HG02610 (cell line): ENCODE data around the gene CKS1B.

ENCODE experiments used
- ATAC-seq: cut with Tn5 transposase; IDR thresholded peaks from one replicate; pipeline ENCODE4 v1.9.1; 2021; ENCODE audit warnings: mild to moderate bottlenecking, moderate library complexity; ENCODE audit not compliant: unreplicated experiment

The CKS1B gene

DNA sequence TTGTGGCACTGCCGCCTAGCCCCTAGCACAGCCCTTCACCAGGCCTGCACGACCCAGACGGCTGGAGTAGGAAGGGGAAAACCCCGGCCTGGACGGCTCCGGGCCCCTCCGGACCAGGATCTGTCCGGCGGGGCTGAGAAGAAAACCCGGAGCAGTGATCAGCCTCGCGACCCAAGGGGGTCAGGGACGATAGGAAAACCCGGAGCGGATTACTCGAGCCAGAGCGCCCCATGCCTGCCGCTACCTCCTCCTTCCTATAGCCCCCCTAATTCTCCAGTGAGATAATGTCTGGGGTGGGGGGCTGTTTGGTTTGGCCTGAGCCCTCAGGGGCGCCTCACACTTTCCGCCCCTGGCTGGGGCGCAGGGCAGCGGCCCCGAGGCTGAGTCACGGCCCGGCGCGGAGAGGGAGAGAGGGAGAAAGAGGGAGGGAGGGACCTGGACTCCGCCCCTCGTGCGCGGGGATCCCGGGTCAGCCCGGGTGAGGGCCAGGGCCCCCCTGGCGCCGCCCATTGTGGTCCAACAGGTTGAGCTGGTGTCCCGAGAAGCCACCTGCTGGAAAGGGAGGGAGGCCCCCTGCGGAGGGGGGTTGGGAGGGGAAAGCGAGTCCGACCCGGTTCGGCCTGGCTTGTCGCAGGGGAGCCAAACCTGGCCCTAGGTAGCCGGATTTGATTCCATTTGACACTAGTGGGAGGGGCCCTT lies 26.4 kb downstream of the CKS1B start:
- peak; percentile 43 for ATAC-seq

DNA sequence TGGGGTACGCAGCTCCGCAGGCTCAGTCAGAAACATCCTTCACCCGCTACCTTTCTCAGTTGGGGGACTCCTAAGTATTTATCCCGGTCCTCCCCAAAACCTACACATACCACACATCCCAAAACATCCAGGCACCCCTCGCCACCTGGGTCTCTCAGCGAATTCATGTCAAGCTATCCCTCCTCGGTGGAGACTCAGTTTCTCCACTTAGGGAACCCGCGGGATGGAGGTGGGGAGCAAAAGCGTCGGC lies 26.9 kb downstream of the CKS1B start:
- ATAC-seq = no peak

DNA sequence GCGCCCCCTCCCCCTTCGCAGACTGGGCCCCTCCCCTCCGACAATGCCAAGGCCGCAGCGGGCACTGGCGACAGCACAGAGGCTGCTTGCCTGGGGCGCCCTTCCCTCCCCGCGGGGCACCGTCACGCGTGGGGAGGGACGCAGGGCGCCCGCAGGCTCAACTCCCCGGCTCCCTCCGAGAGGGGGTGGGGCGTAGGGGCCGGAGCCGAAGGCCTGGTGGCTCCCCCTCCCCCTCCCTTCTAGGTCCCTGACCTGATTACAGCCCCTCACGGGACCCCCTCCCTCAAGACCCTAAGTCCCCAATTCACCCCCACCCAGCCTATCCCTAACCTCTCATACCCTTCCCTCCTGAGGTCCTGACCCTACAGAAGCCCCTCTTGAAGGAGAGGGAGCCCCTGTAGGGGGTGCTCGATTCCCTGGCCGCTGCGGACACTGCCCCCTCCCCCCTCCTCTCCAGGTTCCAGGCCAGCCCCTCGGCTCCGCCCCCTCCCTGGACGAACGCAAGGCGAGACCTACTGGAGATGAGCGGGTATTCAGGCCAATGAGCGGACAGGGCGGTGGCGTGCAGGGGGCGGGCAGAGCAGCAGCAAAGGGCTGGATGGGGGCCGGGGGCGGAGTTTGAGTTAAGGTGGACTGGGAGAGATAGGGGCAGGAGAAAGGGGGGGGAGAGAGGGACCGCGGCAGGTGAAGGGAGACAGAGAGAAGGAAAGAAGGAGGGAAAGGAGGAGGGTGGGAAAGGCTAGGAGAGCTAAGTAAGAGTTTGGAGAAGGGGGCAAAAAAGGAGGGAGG lies 27.4 kb downstream of the CKS1B start:
- peak; percentile 64 for ATAC-seq

DNA sequence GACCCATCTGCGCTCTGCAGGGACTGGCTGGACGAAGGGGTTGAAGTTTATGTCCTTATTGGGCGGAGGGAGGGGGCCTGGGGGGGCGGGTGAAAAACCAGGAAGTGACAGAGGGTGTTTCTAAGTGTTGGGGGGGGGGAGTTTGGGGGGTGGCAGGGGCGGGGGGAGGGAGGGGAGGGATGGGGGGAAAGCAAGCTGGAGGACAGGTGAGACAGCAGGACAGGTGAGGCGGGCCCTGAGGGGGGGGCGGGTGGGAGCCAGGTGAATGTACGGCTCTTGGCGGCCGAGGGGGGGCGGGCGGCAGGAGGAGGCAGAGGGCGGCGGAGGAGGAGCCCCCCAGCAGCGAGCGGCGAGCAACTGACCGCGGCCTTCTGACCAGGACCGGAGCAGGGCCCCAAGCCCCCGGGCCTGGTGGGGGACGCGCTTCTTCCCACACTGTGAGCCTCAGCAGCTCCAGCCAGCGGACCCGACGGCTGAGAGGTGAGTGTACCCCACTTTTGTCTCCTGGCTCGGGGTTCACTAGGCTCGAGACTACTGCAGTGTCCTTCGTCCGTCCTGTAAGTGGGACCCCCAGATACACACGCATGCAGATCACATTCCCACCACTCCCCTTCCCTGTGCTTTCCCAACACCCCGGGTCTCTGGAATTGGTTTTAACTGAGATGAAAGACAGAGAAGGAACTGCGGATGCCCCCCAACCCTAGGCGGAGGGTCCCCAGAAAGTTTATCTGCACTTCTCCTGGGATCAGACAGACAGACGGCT lies 28.2 kb downstream of the CKS1B start, which contains the start of gene ZBTB7B:
Gene ZBTB7B, plus strand, starts transcription at position 339 of the 763 bp plus-strand sequence. CDS start 11,859 bp downstream, outside the sequence.
- no peak for ATAC-seq

DNA sequence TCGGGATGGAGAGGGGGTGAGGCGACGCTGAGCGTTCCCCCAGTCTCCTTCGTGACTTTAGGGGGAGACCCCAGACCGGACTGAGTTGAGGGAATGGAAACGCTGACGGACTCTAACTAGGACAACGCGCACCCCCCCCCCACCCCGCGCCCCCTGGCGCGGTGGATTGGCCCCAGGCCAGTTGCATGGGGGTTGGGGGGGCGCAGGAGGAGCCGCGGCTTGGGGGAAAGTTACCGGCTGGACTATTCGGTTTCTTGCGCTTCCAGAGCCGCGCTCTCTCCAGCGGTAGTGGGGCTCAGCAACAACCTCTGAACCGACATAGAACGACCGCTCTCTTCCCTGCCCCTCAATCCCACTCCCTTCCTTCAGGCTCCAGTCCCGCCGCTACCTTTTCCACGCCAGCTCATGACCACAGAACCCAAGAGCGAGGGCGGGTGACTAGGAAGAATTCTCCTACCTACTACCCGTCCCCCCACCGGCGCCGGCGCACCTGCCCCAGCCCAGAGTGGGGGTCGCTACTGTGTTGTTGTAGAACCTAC lies 28.8 kb downstream of the CKS1B start:
- no peak for ATAC-seq

DNA sequence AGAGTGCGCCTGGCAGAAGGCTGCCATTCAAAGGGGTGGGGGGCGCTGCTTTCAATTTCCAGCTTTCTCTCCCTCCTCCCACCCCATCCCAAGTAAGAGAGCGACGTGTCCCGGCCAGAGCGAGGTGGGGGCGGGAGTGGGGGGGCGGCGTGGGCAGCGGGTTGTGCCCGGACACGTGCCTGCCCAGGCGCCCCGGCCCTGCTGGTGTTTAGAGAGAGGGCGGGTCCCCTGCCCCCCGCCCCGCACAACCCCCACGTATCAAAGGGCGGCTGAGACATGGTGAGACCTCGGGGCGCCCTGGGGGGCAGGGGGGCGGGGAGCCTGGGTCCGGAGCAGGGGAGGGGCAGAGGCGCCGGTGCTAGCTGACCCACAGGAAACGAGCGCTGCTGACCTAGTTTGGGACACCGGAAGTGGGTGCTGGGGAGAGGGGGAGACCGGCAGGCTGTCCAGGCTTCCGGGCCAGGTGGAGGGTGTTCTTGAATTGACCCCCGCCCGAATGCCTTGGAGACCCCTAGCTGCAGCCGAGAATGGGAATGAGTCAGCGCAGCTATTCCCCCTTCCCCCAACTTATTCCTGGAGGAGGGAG lies 29.4 kb downstream of the CKS1B start:
- no peak for ATAC-seq

DNA sequence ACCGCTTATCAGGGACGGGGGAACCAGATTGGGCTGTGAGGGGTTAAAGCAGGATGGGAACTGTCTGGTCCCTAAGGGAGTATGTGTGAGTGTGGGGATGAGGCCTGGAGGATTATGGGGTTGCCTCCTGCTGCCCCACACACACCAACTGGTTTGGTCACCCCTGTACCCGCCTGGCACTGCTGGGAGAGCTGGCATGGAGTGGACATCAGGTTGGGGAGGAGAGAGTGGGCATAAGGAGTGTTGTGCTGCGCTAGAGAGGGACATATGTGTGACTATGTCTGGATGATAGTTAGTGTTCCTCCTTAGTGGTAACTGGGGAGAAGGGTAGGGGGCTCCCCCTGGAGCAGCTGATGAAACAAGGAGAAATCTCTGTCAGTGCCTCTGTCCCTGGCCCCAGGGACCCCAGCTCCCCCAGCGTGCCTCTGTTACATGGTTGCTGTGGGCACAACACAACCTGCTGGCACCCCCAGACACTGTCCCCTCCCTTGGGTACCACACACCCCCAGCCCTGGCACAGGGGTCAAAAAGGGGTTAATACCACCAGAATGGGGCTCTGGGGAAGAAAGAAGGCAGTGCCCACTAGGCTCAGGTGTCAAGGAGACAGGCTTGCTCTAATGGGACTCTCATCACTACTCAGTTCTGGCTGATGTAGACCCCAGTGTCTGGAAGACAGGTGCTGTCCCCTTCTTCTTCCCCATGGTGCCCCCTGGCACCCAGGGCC lies 30.0 kb downstream of the CKS1B start:
- ATAC-seq = no peak

DNA sequence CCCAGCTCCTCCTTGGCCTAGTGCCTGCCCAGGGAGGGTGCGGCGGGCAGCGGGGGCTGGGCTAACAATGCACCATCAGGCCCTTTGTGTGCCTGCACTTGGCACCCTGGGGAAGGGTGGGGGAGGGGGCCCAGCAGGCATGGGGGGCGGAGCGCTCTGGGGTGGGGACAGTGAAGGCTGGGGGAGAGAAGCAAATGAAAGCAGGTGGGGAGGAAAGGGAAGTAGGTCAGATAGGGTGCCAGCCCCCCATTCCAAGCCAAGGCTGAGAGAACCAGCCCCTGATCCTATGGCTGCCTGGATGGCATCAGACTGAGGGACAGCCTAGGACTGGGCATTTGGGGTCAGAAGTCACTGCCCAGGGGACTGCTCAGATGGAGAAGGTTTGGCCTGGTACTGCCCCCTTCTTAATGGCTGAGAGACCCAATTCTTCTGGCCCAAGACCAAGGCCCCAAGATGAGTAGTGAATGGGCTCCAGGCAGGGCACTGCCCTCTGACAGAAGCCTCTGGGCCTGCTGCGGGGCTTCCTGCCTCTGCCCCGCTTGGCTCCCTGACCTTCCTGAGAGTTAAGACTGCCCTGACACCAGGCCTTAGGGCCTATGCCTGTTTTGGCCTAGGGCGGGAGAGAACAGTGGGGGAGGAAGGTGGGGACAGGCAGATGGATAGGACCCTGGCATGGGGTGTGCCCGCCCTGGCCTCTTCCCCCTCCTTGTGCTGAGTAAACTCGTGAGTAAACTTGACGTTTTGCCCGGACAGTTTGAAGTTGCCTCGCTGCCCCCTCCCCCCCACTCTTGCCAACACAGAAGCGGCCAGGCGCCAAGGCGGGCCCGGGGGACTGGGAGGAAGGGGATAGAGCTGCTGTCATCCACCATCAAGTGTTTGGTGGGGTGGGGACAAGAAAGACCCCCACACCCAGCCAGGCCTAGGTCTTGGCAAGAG lies 30.9 kb downstream of the CKS1B start:
- ATAC-seq = no peak

DNA sequence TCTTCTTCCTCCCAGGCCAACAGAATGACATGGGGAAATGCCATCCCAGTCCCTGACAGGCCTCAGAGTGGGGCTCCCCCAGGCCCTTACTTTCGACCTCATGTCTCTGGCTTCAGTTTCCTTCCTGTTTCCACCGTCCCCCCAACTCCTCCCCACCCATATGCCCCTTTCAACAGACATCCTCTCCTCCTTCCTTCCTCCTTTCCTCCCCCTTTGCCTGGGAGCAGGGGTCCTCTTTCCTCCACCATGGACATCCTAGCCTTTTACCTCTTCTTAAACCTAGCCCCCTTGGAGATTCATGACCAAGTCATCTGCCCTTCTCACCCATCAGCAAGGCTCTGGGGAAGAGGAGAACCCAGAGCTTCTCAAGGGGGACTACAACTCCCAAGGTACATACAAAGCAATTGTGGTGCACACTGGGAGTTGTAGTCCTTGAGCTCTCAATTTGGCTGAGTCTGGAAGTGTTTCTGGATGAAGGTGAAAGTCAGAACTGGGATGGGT lies 32.2 kb downstream of the CKS1B start:
- ATAC-seq = no peak

DNA sequence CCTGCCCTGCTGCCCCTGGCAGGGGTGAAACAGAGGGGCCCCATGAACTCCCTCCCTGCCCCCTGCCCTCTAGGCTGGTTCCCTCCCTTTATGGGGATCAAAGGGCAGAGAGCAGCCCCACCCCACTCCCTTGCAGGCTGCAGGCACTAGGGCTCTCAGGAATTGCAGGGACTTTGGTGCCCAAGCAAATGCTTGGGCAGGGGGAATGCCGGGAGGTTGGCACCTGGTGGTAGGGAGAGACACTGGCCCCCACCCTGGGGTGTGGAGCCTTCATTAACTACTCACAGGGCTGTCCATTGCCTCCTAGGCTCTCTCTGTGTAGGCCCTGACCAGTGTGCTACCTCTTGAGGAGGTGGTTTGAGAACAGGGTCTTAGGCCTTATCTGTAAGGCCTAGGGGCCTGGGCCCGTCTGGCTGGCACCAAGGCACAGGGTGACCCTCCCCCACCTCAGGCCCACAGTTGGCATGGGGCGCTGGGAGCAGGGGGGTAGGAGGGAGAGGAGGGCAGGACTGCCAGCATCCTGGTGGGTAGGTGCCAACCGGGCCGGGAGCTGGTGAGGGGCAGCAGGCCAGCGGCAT lies 32.9 kb downstream of the CKS1B start:
- ATAC-seq = no peak

DNA sequence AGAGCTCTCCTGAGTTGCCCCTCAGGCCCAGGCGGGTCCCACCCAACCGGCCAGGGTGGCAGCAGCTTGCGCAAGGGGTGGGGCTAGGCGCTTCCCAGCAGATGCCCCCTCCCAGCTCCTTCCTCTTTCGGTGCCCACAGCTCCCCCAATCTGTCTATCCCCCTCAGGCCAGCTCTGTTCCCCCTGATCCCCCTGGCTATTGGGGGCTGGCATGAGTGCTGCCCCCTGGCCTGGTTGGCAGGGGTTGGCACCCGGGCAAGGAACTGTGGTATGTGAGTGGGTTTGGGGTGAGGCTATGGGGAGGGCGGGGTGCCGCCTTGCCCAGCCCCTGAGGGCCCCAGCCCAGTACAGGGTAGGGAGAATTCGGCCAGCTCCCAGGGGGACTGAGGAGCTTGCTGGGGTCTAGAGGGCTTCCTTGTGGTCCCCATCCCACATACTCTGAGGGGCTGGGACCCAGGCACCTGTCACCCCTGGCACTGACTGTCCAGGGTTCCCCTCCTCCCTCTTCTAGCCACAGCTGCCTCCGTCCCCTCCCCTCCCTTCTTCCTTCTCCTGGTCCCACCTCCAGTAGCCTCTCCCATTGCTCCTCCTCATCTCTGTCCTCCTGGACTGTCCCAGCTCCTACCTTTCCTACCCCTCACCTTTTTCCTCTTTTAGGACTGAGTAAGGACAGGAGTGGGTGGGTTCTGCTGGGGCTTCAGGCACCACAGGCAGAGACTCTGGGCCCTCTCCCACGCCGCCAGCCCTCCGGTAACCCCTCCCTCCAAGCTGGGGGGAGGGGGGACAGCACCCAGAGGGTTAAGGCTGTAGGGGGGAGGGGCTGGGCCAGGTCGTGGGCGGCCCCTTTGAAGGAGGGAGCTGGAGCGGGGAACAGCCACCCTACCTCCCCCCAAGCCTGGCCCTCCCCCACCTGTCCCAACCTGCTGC lies 33.8 kb downstream of the CKS1B start:
- no peak for ATAC-seq

DNA sequence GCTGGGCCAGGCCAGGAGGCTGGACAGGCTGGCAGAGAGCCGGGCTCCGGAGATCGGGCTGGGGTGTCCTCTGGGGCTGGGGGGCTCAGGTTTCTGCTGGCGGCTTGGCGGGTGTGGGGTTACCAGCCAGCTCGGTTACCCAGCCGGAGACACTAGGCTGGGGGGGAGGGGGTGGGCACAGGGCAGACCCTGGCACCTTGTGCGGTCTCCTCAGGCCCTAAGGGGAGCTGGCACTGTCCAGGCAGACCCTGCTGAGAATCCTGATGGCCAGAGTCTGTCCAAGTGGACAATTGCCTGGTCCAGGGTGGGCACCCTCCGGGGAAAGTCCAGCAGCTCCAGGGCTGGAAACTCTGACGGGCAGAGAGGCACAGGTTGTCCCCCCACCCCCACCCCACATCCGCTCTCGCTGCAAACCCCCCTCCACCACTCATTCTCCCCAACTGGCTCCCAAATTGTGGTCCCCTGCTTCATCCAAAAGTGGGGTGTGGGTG lies 34.8 kb downstream of the CKS1B start:
- ATAC-seq = no peak

DNA sequence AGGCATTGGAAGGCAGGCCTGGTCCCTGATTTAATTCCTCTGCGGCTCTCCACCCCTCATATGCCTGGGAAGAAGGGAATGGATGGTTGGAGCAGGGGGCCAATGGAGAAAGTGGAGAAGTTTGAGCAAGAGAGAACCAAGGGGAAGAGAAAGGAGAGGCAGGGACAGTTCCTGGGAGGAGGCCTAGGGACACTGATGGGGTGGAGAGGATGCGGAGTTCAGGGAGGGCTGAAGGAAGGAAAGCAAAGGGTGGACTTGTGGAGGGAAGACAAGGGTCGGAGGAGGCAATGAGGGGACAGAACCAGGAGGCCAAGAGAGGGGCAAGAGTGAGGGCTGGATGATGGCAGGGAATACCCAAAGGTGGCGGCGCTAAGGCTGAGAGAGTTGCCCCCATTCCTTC lies 35.3 kb downstream of the CKS1B start:
- no peak for ATAC-seq

DNA sequence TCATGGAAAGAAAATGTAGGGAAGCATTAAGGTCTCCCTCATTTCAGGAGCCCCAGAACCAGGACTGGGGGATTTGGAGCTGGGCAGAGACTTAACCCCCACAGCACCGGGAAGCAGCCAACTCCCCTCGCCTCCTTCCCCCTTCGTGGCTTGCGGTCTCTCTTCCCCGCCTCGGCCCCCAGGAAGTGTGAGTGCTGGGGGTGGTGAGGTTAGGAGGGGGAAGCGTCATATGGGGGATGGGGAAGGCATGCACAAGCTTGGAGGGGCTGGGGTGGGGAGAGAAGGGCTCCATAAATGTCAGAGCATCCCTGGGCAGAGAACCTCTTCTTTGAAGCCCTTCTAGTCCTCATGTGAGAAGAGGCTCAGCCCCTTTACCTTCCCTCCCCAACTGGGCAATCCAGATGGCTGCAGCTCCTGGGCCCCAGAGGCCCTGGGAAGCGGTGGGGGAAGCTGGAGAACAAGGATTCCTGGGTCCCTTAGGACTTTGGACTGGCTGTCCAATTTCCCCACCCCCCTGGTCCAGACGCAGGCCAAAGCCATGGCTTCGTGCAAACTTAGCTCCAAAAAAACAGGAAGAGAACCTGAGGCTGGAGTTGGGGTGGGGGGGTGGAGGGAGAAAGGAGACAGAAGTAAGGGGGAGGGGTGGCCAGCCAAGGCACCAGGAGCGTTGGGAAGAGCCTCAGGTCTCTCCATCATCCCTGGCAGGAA lies 35.9 kb downstream of the CKS1B start:
- ATAC-seq = no peak

DNA sequence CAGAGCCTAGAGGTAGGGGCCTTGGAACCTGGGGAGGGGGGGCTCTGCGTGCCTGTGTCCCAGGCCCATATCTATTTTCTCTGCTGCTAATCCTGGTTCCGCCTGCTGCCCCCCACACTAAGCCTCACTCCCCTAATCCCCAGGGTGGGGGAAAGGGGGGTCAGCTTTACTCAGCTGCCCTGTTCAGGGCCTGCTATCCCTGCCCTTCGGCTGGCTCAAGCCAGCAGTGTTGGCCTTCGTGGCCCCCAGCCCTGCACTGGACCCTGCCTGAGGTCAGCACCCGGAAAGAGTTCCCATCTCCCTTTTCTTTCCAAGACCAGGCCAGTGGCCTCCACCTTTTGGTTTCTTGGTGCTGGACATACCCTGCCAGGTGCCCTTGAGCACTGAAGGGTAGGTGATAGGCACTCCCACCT lies 36.5 kb downstream of the CKS1B start:
- no peak for ATAC-seq

DNA sequence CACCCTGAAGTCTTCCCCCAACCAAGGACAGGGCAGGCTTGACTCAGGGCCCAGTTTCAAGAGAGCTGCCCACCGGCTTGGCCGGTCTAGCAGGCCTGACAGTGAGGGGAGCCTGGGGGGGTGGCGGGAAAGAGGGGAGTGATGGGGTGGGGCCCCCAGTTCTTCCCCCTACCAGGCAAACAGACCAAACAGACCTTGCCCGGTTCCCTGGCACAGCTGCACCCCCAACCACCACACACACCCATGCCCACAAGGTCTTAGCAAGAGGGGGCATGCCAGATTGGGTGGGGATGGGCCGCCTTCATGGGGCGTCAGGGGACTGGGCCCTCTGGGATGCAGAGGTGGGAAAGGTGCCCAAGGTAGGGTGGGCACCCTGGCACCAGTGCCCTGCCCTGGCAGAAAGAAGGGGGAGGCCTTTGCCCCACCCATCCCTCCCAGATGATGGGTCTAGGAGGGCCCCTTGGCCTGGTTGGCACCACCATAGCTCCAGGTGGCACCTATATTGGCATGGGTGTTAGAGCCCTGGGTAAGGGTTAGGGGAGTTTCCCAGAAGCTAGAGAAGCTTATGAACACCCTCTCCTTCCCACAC lies 37.0 kb downstream of the CKS1B start:
- no peak for ATAC-seq
